Urinary bladder (tissue), 4 donors: ENCODE results near the gene RIPOR1. TPM values are rescaled to one million over a fixed set of nuclear protein-coding genes. Genes with fewer than 3 reads are reported as not detected.
A peak's percentile ranks its signal among the peaks of the same experiment; 100 is the strongest.
"Not testable (repeated sequence)": the region's sequence is repeated elsewhere in the genome, so short reads cannot be mapped to it uniquely, and the experiment has no call there.

Experiments used
- DNase-seq: peaks from one replicate; pipeline ENCODE4 v3.0.0-alpha.2; 2015; ENCODE audit errors: extremely low spot score
- H3K27ac ChIP-seq: one replicate; pipeline ENCODE4 v1.5.1; 2013; ENCODE audit warnings: low read depth, mild to moderate bottlenecking, moderate library complexity
- H3K36me3 ChIP-seq: one replicate; pipeline ENCODE4 v1.6.1; 2013; ENCODE audit warnings: mild to moderate bottlenecking, moderate library complexity; ENCODE audit not compliant: insufficient read depth
- H3K4me1 ChIP-seq: one replicate; pipeline ENCODE4 v1.6.1; 2013; ENCODE audit warnings: mild to moderate bottlenecking, moderate library complexity; ENCODE audit not compliant: insufficient read depth
- H3K4me3 ChIP-seq: one replicate; pipeline ENCODE4 v1.5.1; 2013; ENCODE audit warnings: low read depth, low read length
- WGBS: extraction: QIAGEN DNeasy Blood & Tissue Kit; methylation state at CpG from one replicate; pipeline ENCODE4 v1.1.7; 2013; 5-methylcytosine and 5-hydroxymethylcytosine counted together
- polyA plus RNA-seq: library from polyadenylated mRNA; stranded (reverse); fragments of 200-250 nt; gene quantifications from one replicate; pipeline ENCODE4 v1.2.3, GENCODE V29; 2013
- total RNA-seq: library from RNA; depleted of rRNA; stranded (reverse); fragments of >200 nt; gene quantifications from one replicate; pipeline ENCODE4 v1.2.3, GENCODE V29; 2014
- donor health status: healthy with polysubstance abuse.
- donor health status: healthy.

Gene RIPOR1
- total and polyA plus RNA-seq, 2 donors = 20.5 to 59.0 TPM

DNA sequence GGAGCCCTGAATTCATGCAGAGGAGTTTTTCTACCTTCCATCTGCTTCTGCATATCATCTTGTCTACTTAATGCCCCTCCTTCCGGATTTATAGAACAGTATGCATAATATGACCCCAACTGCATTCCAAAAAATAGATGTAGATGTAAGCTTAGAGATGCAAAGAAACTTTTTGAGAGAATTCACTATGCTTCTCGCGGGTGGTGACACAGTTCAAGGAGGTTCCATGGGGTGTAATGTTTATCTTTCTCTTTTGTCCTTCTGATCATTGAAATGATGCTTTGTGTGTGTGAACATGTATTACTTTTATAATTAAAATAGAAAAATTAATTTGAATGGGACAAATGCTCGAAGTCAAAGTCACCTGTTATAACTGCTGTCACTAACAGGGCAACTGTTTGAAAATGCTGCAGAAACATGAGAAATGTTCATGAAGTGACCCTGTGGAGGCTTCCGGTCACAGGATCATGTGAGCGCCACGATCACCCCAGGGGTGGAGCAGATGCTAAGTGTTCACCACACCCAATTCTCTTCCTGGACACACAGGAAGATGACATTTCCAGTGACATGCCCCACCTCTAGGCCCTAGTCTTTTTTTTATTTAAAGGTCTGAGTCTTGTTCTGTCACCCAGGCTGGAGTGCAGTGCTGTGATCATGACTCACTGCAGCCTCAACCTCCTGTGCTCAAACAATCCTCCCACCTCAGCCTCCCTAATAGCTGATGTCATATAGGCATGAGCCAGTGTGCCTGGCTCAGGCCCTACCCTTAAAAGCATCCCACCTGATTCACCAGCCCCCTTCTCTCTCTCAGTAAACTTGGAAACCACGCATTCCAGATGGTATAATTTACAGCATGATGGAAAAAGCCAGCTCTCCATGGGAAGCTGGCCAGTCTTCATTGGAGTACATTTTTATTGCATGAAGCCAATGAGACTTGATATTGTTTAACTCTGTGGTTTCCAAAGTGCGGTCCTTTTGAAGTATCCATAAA is 24.3 kb upstream of the RIPOR1 start:
- no peak for DNase-seq
- Histone ChIP-seq H3K4me1 (no peaks in the 10 kb centered on the region), H3K4me3 (no peak overlapping the region), H3K27ac (no peak overlapping the region), H3K36me3 (no peaks in the 10 kb centered on the region)
- WGBS = 65% methylated on average over 9 of the region's 9 CpGs

GRCh38 chr16:67506468-67506867 is 22.2 kb upstream of the RIPOR1 start:
- no peak overlapping the region for H3K27ac ChIP-seq
- WGBS = 66% methylated on average over 8 of the region's 8 CpGs
- no peaks in the 10 kb centered on the region for H3K4me1 ChIP-seq
- no peak for DNase-seq
- no peak overlapping the region for H3K4me3 ChIP-seq
- H3K36me3 ChIP-seq = no peaks in the 10 kb centered on the region

DNA sequence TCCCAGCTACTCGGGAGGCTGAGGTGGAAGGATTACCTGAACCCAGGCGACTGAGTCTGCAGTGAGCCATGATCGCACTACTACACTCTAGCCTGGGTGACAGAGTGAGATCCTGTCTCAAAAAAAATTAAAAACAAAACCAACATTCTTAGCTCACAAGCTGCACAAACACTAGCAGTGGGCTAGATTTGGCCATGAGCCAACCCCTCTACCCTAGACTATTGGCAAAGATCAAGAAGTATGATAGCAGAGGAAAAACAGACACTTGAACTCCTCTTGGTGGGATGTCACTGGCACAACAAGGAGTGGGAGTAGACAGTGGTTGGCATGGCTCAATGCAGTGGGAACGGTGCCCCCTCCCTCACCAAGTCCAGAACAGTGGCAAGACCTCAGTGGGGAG is 19.6 kb upstream of the RIPOR1 start:
- H3K27ac ChIP-seq = no peak overlapping the region
- no peaks in the 10 kb centered on the region for H3K36me3 ChIP-seq
- no peak overlapping the region for H3K4me3 ChIP-seq
- 84% methylated on average over 4 of the region's 4 CpGs for WGBS
- DNase-seq = no peak
- no peaks in the 10 kb centered on the region for H3K4me1 ChIP-seq

DNA sequence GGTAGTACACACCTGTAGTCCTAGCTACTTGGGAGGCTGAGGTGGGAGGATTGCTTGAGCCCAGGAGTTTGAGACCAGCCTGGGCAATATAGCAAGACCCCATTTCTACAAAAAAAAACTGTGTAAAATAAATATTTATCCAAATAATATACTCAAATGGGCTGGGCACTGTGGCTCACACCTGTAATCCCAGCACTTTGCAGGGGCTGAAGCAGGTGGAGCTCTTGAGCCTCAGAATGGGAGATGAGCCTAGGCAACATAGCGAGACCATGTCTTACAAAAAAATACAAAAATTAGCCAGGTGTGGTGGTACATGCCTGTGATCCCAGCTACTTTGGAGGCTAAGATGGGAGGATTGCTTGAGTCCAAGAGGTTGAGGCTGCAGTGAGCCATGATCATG is 14.7 kb upstream of the RIPOR1 start:
- H3K4me1 ChIP-seq, H3K4me3 ChIP-seq, H3K36me3 ChIP-seq, DNase-seq, H3K27ac ChIP-seq: not testable (repeated sequence)
- WGBS = 94% methylated on average over 1 of the region's 1 CpG

GRCh38 chr16:67514382-67514828 is 14.2 kb upstream of the RIPOR1 start:
- Histone ChIP-seq H3K4me1 (no peaks in the 10 kb centered on the region), H3K4me3 (no peak overlapping the region), H3K27ac (no peak overlapping the region), H3K36me3 (no peaks in the 10 kb centered on the region)
- 12% methylated on average over 8 of the region's 8 CpGs for WGBS
- DNase-seq = no peak

DNA sequence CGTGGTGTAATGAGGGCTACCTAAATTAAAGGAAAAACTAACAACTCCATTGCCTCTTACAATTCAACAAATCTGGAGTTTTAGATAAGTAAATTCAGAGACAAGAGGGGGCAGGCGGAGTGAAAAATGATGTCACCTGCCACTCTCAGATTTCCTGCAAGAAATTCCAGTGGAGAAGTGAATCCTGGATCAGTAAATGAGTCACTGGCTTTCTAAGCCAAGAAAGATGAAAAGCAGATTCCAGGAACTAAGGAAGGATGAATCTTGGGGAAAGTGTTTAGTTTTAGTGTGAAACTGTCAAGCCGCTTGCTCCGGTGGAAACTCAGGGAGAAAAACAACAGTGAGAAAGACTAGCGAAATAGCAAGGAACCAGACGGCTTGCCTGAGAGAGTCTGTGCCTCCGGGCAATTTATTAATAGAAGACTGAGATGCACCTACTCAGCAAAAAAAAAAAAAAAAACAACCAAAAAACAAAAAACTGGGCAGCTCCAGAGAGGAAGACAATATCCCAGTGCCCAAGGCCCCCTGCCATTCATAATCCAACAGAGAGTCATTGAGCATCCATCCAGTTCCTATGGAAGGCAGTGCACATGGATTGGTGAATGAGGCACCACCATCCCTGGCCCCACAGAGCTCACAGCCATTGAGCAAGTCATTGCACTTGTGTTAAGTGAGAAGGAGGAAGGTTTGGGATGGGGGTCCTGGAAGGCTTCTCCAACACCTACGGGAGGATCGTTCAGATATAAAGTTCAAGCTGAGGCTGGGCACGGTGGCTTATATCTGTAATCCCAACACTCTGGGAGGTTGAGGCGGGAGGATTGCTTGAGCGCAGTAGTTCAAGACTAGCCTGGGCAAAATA is 12.1 kb upstream of the RIPOR1 start:
- 72% methylated on average over 12 of the region's 12 CpGs for WGBS
- Histone ChIP-seq H3K27ac (no peak overlapping the region), H3K4me1 (no peaks in the 10 kb centered on the region), H3K4me3 (no peak overlapping the region), H3K36me3 (no peaks in the 10 kb centered on the region)
- no peak for DNase-seq

DNA sequence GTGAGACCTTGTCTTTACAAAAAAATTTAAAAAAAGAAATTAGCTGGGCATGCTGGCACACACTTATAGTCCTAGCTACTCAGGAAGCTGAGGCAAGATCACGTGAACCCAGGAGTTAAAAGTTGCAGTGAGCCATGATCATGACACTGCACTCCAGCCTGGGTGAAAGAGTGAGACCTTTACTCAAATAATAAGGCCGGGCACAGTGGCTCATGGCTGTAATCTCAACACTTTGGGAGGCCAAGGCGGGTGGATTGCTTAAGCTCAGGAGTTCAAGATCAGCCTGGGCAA is 11.5 kb upstream of the RIPOR1 start:
- WGBS = 80% methylated on average over 3 of the region's 3 CpGs
- no peak for DNase-seq
- Histone ChIP-seq H3K4me3 (no peak overlapping the region), H3K27ac (no peak overlapping the region), H3K4me1 (no peaks in the 10 kb centered on the region), H3K36me3 (no peaks in the 10 kb centered on the region)

- no peak for DNase-seq
- WGBS = 68% methylated on average over 11 of the region's 11 CpGs
- H3K4me3 ChIP-seq = no peak overlapping the region
- H3K27ac ChIP-seq = no peak overlapping the region
- no peaks in the 10 kb centered on the region for H3K4me1 ChIP-seq
- no peaks in the 10 kb centered on the region for H3K36me3 ChIP-seq
Observed at GRCh38 chr16:67517661-67518423, 10.8 kb upstream of the RIPOR1 start.

DNA sequence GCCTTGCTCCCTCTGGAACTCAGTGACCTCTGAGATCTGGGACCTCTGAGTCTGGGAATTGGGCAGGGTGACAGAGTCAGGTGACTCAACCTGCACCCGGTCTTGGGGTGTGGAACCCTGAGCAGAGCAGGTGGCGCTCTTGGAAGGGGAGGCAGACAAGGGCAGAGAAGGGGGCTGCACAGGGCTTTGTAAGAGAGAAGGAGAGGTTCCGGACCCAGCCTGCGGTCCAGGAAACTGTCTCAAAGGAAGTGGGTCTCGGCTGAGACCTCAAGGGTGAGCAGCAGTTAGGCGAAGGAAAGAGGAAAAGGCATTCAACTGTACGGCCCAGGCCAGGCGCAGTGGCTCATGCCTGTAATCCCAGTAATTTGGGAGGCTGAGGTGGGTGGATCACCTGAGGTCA is 10.0 kb upstream of the RIPOR1 start:
- H3K27ac ChIP-seq = no peak overlapping the region
- no peaks in the 10 kb centered on the region for H3K4me1 ChIP-seq
- H3K4me3 ChIP-seq = no peak overlapping the region
- WGBS = 81% methylated on average over 8 of the region's 8 CpGs
- DNase-seq = no peak
- no peaks in the 10 kb centered on the region for H3K36me3 ChIP-seq

DNA sequence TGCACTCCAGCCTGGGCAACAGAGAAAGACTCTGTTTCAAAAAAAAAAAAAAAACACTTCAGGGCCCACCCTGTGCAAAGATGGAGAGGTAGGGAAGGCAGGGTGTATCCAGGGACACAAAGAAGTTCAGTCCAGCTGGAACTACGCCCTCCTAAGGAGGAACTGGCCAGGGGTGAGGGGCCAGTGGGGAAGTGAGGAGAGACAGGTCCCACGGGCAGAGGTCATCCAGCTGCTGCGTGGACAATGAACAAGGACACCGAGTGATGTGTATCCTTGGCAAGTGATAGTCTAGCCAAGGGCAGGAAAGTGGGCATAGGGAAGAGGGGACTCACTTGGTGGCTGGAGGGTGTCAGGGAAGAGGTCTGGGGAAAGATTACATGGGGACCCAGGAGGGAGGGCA is 9.4 kb upstream of the RIPOR1 start:
- no peak overlapping the region for H3K27ac ChIP-seq
- DNase-seq = no peak
- no peak overlapping the region for H3K4me3 ChIP-seq
- 73% methylated on average over 4 of the region's 4 CpGs for WGBS
- H3K4me1 ChIP-seq = no peaks in the 10 kb centered on the region
- no peaks in the 10 kb centered on the region for H3K36me3 ChIP-seq

DNA sequence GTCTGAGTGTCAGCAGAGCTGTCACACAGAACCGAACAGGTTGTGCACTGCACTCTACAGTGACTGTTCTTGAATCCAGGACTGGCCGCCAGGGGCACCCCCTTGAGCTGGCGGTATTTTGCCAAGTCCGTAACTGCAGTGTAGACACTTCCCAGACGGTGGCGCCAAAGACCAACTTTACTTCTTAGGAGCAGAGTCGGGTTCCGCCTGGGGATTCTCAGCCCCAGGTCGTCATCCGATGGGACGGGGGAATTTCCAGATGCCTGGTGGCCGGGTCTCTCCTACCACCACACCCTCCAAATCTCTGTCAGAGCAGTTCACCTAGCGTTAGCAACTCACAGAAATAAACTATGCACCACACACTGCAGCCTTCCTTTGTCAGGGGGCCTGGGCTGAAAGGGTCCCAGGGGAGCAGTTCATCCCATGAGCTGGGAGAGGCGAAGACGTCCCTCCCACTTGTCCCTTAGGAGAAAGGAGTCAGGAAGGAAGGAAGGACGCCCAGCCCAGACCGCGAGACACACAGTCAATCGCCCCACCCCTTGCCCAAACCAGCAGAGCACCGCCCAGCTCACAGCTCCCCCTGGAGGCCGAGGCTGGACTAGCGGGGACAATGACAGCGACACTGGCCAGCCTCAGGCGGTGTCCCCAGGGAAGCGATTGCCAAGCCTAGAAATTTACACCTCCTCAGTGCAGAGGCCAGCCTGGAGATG is 7.4 kb upstream of the RIPOR1 start:
- Histone ChIP-seq H3K4me3 (peak overlapping the region; percentile 17), H3K36me3 (no peaks in the 10 kb centered on the region)
- WGBS = under 1% methylated on average over 25 of the region's 25 CpGs

DNA sequence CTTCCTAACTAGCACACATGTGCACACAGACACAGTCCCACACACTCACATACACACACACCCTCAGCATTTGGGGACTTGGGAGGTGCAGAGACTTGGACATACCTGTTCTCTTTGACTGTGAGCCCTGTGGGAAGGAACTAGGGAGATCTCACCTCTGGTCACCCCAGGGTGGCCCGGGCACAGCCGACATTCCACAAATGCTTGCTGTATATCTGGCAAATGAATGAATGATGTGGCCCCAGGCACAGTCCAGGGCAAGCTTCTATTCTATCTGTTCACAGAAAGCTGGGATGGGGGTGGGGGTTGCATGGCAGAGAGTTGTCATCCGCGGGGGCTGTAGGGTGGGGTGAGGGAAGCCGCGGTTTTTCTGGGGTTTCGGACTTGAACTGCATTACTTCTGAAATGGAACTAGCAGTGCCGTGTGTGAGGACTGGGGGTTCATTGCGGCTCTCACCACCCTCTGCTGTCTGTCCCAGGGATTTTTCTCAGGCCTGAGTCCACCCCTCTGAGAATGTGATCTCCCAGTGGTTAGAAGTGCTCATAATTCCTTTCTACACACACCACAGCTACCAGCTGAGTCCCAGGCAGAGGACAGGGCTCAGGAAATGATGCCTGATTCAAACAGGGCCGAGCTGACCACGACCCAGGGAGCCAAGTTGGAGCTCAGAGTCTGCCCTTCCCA is 3.3 kb upstream of the RIPOR1 start:
- DNase-seq = no peak
- no peaks in the 10 kb centered on the region for H3K4me1 ChIP-seq
- 57% methylated on average over 11 of the region's 11 CpGs for WGBS
- H3K36me3 ChIP-seq = no peaks in the 10 kb centered on the region
- H3K4me3 ChIP-seq = no peak overlapping the region
- H3K27ac ChIP-seq = no peak overlapping the region

More for the DNA sequence above, 7.4 kb upstream of the RIPOR1 start:
- Histone ChIP-seq H3K27ac (peak overlapping the region; percentile 92), H3K4me1 (no peaks in the 10 kb centered on the region)
- DNase-seq = peak; percentile 93
